ENCODE results near the gene PRND. TPM values are rescaled to one million over a fixed set of nuclear protein-coding genes. Genes with fewer than 3 reads are reported as not detected.

The PRND gene
- total RNA-seq, 1 donor from 2014 or later: not detected

DNA sequence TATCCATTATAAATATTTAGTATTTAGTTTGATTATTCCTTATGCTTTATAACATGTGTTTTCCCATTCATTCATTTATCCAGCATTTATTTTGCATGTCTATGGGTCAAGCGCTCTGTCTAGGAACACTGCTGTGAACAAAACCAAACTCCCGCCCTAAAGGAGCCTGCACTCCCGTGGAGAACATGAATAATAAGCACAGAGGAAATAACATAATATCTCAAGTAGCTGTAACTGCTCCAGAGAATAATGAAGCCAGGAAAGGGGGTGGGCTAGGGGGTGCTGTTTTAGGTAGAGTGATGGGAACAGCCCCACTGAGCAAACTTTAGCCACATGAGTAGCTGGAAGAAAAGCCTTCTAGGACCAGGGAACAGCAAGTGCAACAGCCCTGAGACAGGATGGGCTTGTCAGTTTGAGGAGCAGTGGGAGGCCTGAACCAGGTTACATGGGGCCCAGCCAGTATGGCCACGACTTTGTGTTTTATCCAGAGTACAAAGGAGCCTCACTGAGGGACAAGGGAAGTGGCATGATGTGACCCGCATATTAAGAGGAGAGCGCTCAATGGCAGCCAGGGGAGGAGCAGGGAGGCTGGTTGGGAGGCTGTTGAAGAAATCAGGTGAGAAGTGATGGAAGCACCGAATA is 24.4 kb upstream of the PRND start:
- no peak overlapping the region for H3K27ac Mint-ChIP-seq (ENCODE audit: unreplicated experiment)
- TF ChIP-seq, protein P1, sequence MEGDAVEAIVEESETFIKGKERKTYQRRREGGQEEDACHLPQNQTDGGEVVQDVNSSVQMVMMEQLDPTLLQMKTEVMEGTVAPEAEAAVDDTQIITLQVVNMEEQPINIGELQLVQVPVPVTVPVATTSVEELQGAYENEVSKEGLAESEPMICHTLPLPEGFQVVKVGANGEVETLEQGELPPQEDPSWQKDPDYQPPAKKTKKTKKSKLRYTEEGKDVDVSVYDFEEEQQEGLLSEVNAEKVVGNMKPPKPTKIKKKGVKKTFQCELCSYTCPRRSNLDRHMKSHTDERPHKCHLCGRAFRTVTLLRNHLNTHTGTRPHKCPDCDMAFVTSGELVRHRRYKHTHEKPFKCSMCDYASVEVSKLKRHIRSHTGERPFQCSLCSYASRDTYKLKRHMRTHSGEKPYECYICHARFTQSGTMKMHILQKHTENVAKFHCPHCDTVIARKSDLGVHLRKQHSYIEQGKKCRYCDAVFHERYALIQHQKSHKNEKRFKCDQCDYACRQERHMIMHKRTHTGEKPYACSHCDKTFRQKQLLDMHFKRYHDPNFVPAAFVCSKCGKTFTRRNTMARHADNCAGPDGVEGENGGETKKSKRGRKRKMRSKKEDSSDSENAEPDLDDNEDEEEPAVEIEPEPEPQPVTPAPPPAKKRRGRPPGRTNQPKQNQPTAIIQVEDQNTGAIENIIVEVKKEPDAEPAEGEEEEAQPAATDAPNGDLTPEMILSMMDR (IDR thresholded peaks at IDR 0.05): no peak
- no peaks in the 10 kb centered on the region for H3K9me3 Mint-ChIP-seq (ENCODE audit: unreplicated experiment)
- no peak overlapping the region for H3K4me3 Mint-ChIP-seq (ENCODE audit: unreplicated experiment)
- H3K4me1 Mint-ChIP-seq (ENCODE audit: unreplicated experiment): no peaks in the 10 kb centered on the region
- DNase-seq (ENCODE audit: extremely low spot score, unreplicated experiment): peak; percentile 57
- H3K36me3 Mint-ChIP-seq (ENCODE audit: unreplicated experiment): peaks cover 15% of the 10 kb centered on the region
- no peaks in the 10 kb centered on the region for H3K27me3 Mint-ChIP-seq (ENCODE audit: unreplicated experiment)

DNA sequence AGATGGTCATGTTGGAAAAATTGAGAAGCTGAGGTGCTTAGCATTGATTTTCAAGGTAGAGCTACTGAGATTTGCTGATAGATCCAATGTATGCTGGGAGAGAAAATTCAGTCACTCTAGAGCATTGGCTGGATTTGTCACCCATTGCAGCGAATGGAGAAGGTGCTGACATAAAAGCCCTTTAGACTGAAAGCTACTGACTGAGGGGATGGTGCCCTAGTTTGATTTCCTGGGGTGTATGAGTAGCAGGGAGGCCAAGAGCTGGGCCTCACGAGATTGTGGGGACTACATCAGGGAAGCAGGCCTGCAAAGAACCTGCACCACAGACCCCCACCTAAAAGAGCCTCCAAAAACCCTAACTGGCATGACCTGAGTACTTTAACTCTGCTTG is 23.9 kb upstream of the PRND start:
- TF ChIP-seq, protein P1 (IDR thresholded peaks at IDR 0.05): no peak
- Mint-ChIP-seq H3K27me3 (ENCODE audit: unreplicated experiment) (no peaks in the 10 kb centered on the region), H3K27ac (ENCODE audit: unreplicated experiment) (no peak overlapping the region), H3K4me1 (ENCODE audit: unreplicated experiment) (no peaks in the 10 kb centered on the region), H3K36me3 (ENCODE audit: unreplicated experiment) (peaks cover 15% of the 10 kb centered on the region), H3K4me3 (ENCODE audit: unreplicated experiment) (no peak overlapping the region), H3K9me3 (ENCODE audit: unreplicated experiment) (no peaks in the 10 kb centered on the region)
- DNase-seq (ENCODE audit: extremely low spot score, unreplicated experiment): peak; percentile 38

DNA sequence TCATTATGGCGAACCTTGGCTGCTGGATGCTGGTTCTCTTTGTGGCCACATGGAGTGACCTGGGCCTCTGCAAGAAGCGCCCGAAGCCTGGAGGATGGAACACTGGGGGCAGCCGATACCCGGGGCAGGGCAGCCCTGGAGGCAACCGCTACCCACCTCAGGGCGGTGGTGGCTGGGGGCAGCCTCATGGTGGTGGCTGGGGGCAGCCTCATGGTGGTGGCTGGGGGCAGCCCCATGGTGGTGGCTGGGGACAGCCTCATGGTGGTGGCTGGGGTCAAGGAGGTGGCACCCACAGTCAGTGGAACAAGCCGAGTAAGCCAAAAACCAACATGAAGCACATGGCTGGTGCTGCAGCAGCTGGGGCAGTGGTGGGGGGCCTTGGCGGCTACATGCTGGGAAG is 22.5 kb upstream of the PRND start:
- peaks cover 7% of the 10 kb centered on the region for H3K4me1 Mint-ChIP-seq (ENCODE audit: unreplicated experiment)
- H3K36me3 Mint-ChIP-seq (ENCODE audit: unreplicated experiment): peaks cover 8% of the 10 kb centered on the region
- H3K9me3 Mint-ChIP-seq (ENCODE audit: unreplicated experiment): no peaks in the 10 kb centered on the region
- DNase-seq (ENCODE audit: extremely low spot score, unreplicated experiment): peak; percentile 76
- TF ChIP-seq, protein P1 (IDR thresholded peaks at IDR 0.05): no peak
- no peaks in the 10 kb centered on the region for H3K27me3 Mint-ChIP-seq (ENCODE audit: unreplicated experiment)
- H3K27ac Mint-ChIP-seq (ENCODE audit: unreplicated experiment): no peak overlapping the region
- no peak overlapping the region for H3K4me3 Mint-ChIP-seq (ENCODE audit: unreplicated experiment)

DNA sequence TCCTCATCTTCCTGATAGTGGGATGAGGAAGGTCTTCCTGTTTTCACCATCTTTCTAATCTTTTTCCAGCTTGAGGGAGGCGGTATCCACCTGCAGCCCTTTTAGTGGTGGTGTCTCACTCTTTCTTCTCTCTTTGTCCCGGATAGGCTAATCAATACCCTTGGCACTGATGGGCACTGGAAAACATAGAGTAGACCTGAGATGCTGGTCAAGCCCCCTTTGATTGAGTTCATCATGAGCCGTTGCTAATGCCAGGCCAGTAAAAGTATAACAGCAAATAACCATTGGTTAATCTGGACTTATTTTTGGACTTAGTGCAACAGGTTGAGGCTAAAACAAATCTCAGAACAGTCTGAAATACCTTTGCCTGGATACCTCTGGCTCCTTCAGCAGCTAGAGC is 21.8 kb upstream of the PRND start:
- Mint-ChIP-seq H3K27me3 (ENCODE audit: unreplicated experiment) (no peaks in the 10 kb centered on the region), H3K4me3 (ENCODE audit: unreplicated experiment) (no peak overlapping the region), H3K36me3 (ENCODE audit: unreplicated experiment) (peaks cover 8% of the 10 kb centered on the region), H3K9me3 (ENCODE audit: unreplicated experiment) (no peaks in the 10 kb centered on the region), H3K27ac (ENCODE audit: unreplicated experiment) (no peak overlapping the region), H3K4me1 (ENCODE audit: unreplicated experiment) (peaks cover 10% of the 10 kb centered on the region)
- peak; percentile 32 for DNase-seq (ENCODE audit: extremely low spot score, unreplicated experiment)
- TF ChIP-seq, protein P1 (IDR thresholded peaks at IDR 0.05): no peak

DNA sequence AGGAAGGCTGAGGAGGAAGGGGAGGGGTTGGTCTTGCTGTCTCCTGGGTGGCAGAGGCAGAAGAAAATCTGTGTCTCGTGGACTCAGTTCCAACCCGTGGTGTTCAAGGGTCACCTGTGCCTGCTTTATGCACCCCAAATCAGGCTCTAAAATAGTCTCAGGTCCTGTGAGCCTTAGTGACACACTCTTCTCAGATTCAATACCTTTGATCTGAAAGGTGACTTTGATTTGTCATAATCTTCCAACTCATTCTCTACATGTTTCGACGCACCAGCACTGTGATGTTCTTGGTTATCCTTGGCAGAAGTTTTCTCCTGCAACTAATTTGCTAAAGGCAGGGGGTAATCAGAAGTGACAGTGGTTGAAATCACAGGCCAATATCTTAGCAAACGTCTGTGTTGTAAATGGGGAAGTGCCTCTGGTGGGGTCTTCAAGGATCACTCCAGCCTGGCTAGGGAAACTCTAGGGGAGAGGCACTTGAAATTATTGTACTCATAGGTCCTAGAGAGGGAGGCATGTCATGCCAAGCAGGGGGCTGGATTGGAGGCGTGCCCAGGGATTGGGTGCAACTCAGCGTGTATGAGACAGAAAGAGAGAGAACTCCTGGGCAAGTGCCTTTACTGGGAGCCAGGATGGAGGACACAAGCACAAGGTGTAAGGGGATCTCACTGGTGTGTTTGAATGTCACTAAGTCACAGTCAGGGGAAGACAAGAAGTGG is 19.0 kb upstream of the PRND start:
- TF ChIP-seq, protein P1 (IDR thresholded peaks at IDR 0.05): no peak
- Mint-ChIP-seq H3K4me3 (ENCODE audit: unreplicated experiment) (no peak overlapping the region), H3K36me3 (ENCODE audit: unreplicated experiment) (peaks cover 6% of the 10 kb centered on the region), H3K27ac (ENCODE audit: unreplicated experiment) (no peak overlapping the region), H3K9me3 (ENCODE audit: unreplicated experiment) (no peaks in the 10 kb centered on the region), H3K4me1 (ENCODE audit: unreplicated experiment) (peaks cover 10% of the 10 kb centered on the region), H3K27me3 (ENCODE audit: unreplicated experiment) (no peaks in the 10 kb centered on the region)
- peak; percentile 53 for DNase-seq (ENCODE audit: extremely low spot score, unreplicated experiment)
